Activated T-helper 1 cell treated with anti-CD3 and anti-CD28 coated beads, Interleukin-12 subunit alpha, Interleukin-12 subunit beta, Interleukin-2, Interleukin-4 antibody, amounts not matched to agents 30 ng/mL and 10 ng/mL and 1 ng/mL, durations not matched to agents 14 hours and 24 hours and 36 hours (primary cell): ENCODE results near the gene NUDT2. TPM values are rescaled to one million over a fixed set of nuclear protein-coding genes. Genes with fewer than 3 reads are reported as not detected.

ENCODE experiments used
- DNase-seq: peaks from one replicate; pipeline ENCODE4 v3.0.0; 2021; ENCODE audit warnings: low spot score
- H3K27ac Mint-ChIP-seq: one replicate; pipeline ENCODE4 v1.8.0; 2021; ENCODE audit warnings: mild to moderate bottlenecking, mixed read lengths
- H3K27me3 Mint-ChIP-seq: one replicate; pipeline ENCODE4 v1.8.0; 2022; ENCODE audit warnings: mild to moderate bottlenecking, moderate library complexity, mixed read lengths; ENCODE audit not compliant: insufficient read depth
- H3K36me3 Mint-ChIP-seq: one replicate; pipeline ENCODE4 v1.8.0; 2021; ENCODE audit warnings: low read depth, mixed read lengths
- H3K4me1 Mint-ChIP-seq: one replicate; pipeline ENCODE4 v1.8.0; 2021; ENCODE audit warnings: low read depth, mixed read lengths
- H3K4me3 Mint-ChIP-seq: one replicate; pipeline ENCODE4 v1.8.0; 2021; ENCODE audit warnings: mild to moderate bottlenecking, moderate library complexity, mixed read lengths
- H3K9me3 Mint-ChIP-seq: one replicate; pipeline ENCODE4 v1.8.0; 2021; ENCODE audit warnings: mixed read lengths
- intact Hi-C: fragments of 100-400 bp; cut with micrococcal nuclease; formaldehyde crosslinking; loops from one replicate; pipeline ENCODE4 v1.15.1; 2024
- total RNA-seq: library from RNA; stranded (reverse); gene quantifications from 2 replicates; pipeline ENCODE4 v1.2.3, GENCODE V29; 2022

Gene NUDT2
- total RNA-seq, 1 donor from 2014 or later = 31.0 TPM

GRCh38 chr9:34385561-34386230 is 56.3 kb downstream of the NUDT2 start:
- intact Hi-C loops = no loop called here
- Mint-ChIP-seq H3K27me3 (peaks cover 20% of the 10 kb centered on the region), H3K4me1 (peaks cover 23% of the 10 kb centered on the region), H3K9me3 (no peaks in the 10 kb centered on the region), H3K4me3 (no peak overlapping the region), H3K27ac (no peak overlapping the region), H3K36me3 (no peaks in the 10 kb centered on the region)
- DNase-seq = no peak

GRCh38 chr9:34386656-34387055 is 57.3 kb downstream of the NUDT2 start:
- no peak overlapping the region for H3K4me3 Mint-ChIP-seq
- no peaks in the 10 kb centered on the region for H3K36me3 Mint-ChIP-seq
- intact Hi-C loops = no loop called here
- H3K9me3 Mint-ChIP-seq = no peaks in the 10 kb centered on the region
- peaks cover 14% of the 10 kb centered on the region for H3K4me1 Mint-ChIP-seq
- peaks cover 16% of the 10 kb centered on the region for H3K27me3 Mint-ChIP-seq
- no peak overlapping the region for H3K27ac Mint-ChIP-seq
- no peak for DNase-seq

- H3K4me3 Mint-ChIP-seq = no peak overlapping the region
- intact Hi-C loops = no loop called here
- H3K4me1 Mint-ChIP-seq = peaks cover 11% of the 10 kb centered on the region
- no peak for DNase-seq
- no peaks in the 10 kb centered on the region for H3K36me3 Mint-ChIP-seq
- no peaks in the 10 kb centered on the region for H3K9me3 Mint-ChIP-seq
- H3K27ac Mint-ChIP-seq = no peak overlapping the region
- peaks cover 16% of the 10 kb centered on the region for H3K27me3 Mint-ChIP-seq
Observed at GRCh38 chr9:34387239-34387638, 57.9 kb downstream of the NUDT2 start.

- no peak overlapping the region for H3K4me3 Mint-ChIP-seq
- intact Hi-C loops = no loop called here
- no peaks in the 10 kb centered on the region for H3K9me3 Mint-ChIP-seq
- no peaks in the 10 kb centered on the region for H3K4me1 Mint-ChIP-seq
- no peaks in the 10 kb centered on the region for H3K36me3 Mint-ChIP-seq
- DNase-seq = no peak
- H3K27ac Mint-ChIP-seq = no peak overlapping the region
- peaks cover 12% of the 10 kb centered on the region for H3K27me3 Mint-ChIP-seq
Observed at GRCh38 chr9:34392511-34392910, 63.1 kb downstream of the NUDT2 start.

Other genes with a start within 250 kb of the NUDT2 start
- 49.7 and 52.8 TPM in 2 replicates for gene DCAF12, start 202.9 kb upstream of the NUDT2 start, total RNA-seq
- gene UBAP1, start 150.5 kb upstream of the NUDT2 start, total RNA-seq = 30.0 and 33.4 TPM in 2 replicates
- 5.8 and 6.1 TPM in 2 replicates for gene KIF24, start 301 bp upstream of the NUDT2 start, total RNA-seq
- 1.0 and 1.9 TPM in 2 replicates for gene MYORG, start 47.3 kb downstream of the NUDT2 start, total RNA-seq
- 14.7 and 16.5 TPM in 2 replicates for gene FAM219A, start 129.0 kb downstream of the NUDT2 start, total RNA-seq
- gene DNAI1, start 129.2 kb downstream of the NUDT2 start, total RNA-seq = not detected in 2 replicates
- not detected in 2 replicates for gene ENHO, start 193.4 kb downstream of the NUDT2 start, total RNA-seq